Thoracic aorta (tissue), 2 donors: ENCODE results near the gene PDGFD. TPM values are rescaled to one million over a fixed set of nuclear protein-coding genes. Genes with fewer than 3 reads are reported as not detected.
A peak's percentile ranks its signal among the peaks of the same experiment; 100 is the strongest.

ENCODE experiments used
- ATAC-seq: fragments of 150-250 bp; one replicate; pipeline ENCODE4 v1.8.0; 2017; ENCODE audit warnings: low read depth; ENCODE audit not compliant: insufficient number of reproducible peaks, low FRiP score
- DNase-seq: peaks from one replicate; pipeline ENCODE4 v3.0.0-alpha.2; 2020; ENCODE audit warnings: low spot score
- H3K27ac ChIP-seq, 2 donors: fragments of 200-600 bp; sonication (generic); 1 replicate in 1 of 2; 2 replicates in 1 of 2; pipeline ENCODE4 v1.5.1; 2016; ENCODE audit warnings: mild to moderate bottlenecking in 2 of 2, moderate library complexity in 2 of 2
- H3K27me3 ChIP-seq: fragments of 200-600 bp; sonication (generic); replicated peaks from 2 replicates; pipeline ENCODE4 v1.6.0; 2016; ENCODE audit warnings: mild to moderate bottlenecking; ENCODE audit not compliant: insufficient read depth
- H3K36me3 ChIP-seq: fragments of 200-600 bp; sonication (generic); one replicate; pipeline ENCODE4 v1.5.1; 2016
- H3K4me1 ChIP-seq, 2 donors: fragments of 200-600 bp; sonication (generic); 1 replicate in 1 of 2; 2 replicates in 1 of 2; pipeline versions ENCODE4 v1.5.1 to v1.6.0; 2016; ENCODE audit warnings: low read depth in 2 of 2, mild to moderate bottlenecking in 1 of 2; ENCODE audit not compliant: control insufficient read depth in 1 of 2
- H3K4me3 ChIP-seq: fragments of 200-600 bp; sonication (generic); 2 replicates; pipeline ENCODE4 v1.5.1; 2016; ENCODE audit warnings: mild to moderate bottlenecking
- H3K9me3 ChIP-seq: fragments of 200-600 bp; sonication (generic); 2 replicates; pipeline ENCODE4 v1.5.1; 2016
- total RNA-seq, 2 donors: library from RNA; depleted of rRNA; stranded (reverse); fragments of >200 nt; gene quantifications; one replicate each; pipeline versions ENCODE4 v1.1.0 to v1.2.3, GENCODE V29; 2016
- TF ChIP-seq, protein P1 (sequence below): fragments of 200-600 bp; sonication (generic); IDR thresholded peaks from one replicate; pipeline ENCODE4 v1.5.1; 2019; ENCODE audit warnings: antibody characterized with exemption

Gene PDGFD
- total RNA-seq, 2 donors from 2014 or later = 135 to 152 TPM

DNA sequence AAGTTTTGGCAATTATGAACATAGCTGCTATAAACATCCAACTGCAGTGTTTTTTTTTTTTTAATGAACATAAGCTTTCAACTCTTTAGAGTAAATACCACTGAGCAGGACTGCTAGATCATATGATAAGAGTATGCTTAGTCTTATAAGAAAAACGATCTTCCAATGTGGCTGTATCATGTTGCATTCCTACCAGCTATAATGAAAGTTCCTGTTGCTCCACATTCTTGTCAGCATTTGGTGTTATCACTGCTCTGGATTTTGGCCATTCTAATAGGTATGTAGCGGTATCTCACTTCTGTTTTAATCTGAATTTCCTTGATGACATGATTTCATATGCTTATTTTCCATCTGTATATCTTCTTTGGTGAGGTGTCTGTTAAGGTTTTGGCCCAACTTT lies 50.4 kb downstream of the PDGFD start:
- no peaks in the 10 kb centered on the region for H3K9me3 ChIP-seq
- ATAC-seq = no peak

DNA sequence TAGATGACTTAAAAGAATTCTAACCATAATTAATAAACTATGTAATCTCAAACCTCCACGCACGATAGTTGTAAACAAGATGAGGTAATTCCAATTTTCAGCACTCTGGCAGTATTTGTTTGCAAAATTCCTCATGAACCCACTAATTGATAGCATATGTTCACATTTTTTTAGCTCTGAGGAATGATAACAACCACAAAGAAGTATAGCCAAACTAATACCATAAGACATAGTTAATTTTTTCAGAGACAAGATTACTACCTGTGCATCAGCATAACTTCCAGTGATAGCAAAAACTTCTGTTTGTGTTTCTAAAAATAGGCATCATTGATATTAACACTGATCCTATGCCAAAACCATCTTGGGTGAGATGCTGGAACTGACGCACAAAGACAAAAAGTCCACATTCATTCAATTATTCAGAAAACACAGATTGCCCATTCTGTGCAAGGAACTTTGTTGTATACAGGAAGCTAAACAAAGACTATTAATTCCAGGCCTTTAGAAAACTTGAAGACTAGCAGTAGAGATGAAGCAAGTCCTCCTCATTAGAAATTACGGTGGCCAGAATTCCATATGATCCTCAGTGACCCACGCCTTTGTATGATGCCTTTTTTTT lies 57.7 kb downstream of the PDGFD start:
- peaks cover 8 to 41% of the 10 kb centered on the region in 2 donors for H3K4me1 ChIP-seq
- DNase-seq (no peak), ATAC-seq (no peak)
- H3K27me3 ChIP-seq = no peaks in the 10 kb centered on the region
- TF ChIP-seq, protein P1, sequence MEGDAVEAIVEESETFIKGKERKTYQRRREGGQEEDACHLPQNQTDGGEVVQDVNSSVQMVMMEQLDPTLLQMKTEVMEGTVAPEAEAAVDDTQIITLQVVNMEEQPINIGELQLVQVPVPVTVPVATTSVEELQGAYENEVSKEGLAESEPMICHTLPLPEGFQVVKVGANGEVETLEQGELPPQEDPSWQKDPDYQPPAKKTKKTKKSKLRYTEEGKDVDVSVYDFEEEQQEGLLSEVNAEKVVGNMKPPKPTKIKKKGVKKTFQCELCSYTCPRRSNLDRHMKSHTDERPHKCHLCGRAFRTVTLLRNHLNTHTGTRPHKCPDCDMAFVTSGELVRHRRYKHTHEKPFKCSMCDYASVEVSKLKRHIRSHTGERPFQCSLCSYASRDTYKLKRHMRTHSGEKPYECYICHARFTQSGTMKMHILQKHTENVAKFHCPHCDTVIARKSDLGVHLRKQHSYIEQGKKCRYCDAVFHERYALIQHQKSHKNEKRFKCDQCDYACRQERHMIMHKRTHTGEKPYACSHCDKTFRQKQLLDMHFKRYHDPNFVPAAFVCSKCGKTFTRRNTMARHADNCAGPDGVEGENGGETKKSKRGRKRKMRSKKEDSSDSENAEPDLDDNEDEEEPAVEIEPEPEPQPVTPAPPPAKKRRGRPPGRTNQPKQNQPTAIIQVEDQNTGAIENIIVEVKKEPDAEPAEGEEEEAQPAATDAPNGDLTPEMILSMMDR = no peak
- H3K27ac ChIP-seq = no peak overlapping the region
- no peak overlapping the region for H3K4me3 ChIP-seq
- H3K9me3 ChIP-seq = no peaks in the 10 kb centered on the region
- H3K36me3 ChIP-seq = no peaks in the 10 kb centered on the region

More for the DNA sequence above, 50.4 kb downstream of the PDGFD start:
- no peaks in the 10 kb centered on the region for H3K27me3 ChIP-seq
- no peak for DNase-seq
- H3K4me3 ChIP-seq = no peak overlapping the region
- H3K4me1 ChIP-seq = peaks cover 8 to 15% of the 10 kb centered on the region in 2 donors
- no peak overlapping the region for H3K27ac ChIP-seq
- H3K36me3 ChIP-seq = no peaks in the 10 kb centered on the region
- TF ChIP-seq, protein P1 = no peak

DNA sequence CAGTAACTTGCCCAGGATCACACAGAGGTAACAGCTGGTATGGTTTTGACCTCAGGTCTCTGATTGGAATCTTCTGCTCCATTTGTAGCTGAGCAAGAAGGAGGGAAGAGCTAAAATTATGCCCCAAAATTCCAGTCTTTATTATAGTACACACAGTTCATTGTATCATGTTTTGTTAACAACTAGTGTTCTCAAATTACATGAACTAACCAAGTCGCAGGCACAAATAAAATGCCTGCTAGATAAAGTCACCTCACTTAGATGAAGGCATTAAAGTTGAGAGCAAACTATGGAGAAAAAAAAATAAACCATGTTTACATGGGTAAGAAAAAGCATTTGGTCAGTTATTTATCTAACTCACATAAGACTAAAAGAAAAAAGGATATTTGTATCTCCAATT lies 58.8 kb downstream of the PDGFD start:
- no peak for ATAC-seq
- Histone ChIP-seq H3K9me3 (no peaks in the 10 kb centered on the region), H3K27me3 (no peaks in the 10 kb centered on the region), H3K36me3 (no peaks in the 10 kb centered on the region), H3K27ac (peak overlapping the region in 1 of 2 donors; percentile 24), H3K4me3 (peak overlapping the region; percentile 1), H3K4me1 (peaks cover 5 to 36% of the 10 kb centered on the region in 2 donors)
- DNase-seq = no peak
- TF ChIP-seq, protein P1 = no peak

DNA sequence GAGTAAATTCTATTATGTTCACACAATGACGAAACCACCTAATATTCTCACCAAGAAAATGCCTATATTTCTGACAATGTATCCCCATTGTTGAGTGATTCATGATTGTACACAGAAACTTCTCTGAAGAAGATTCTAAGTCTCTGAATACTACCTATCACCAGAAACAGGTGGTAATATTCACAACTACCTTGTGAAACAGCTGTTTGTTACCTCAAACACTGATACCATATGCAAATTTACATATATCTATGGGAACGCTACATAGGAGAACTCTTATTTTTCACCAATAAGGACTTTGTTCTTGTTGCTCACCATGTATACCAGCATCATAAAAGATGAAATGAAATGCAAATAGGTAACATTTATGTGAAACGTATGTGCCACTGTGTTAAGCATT lies 59.3 kb downstream of the PDGFD start:
- Histone ChIP-seq H3K27ac (peak overlapping the region in 1 of 2 donors; percentile 24), H3K27me3 (no peaks in the 10 kb centered on the region), H3K4me3 (peak overlapping the region; percentile 1), H3K9me3 (no peaks in the 10 kb centered on the region), H3K4me1 (peaks cover 2 to 32% of the 10 kb centered on the region in 2 donors), H3K36me3 (no peaks in the 10 kb centered on the region)
- TF ChIP-seq, protein P1 = no peak
- DNase-seq (no peak), ATAC-seq (no peak)

DNA sequence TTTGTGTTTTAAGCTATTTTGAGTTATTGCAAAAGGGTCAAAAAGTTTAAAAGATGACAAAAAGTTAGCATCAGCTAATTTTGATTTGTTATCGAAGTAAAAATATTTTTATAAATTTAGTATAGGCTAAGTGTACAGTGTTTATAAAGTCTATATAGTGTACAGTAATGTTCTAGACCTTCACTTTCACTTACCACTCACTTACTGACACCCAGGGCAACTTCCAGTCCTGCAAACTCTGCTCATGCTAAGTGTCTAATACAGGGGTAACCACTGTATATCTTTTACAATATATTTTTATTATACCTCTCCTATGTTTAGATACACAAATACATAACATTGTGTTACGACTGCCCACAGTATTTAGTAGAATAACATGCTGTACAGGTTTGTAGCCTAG lies 59.7 kb downstream of the PDGFD start:
- Histone ChIP-seq H3K27me3 (no peaks in the 10 kb centered on the region), H3K36me3 (no peaks in the 10 kb centered on the region), H3K4me3 (no peak overlapping the region), H3K4me1 (peaks cover 0 to 27% of the 10 kb centered on the region in 2 donors), H3K27ac (no peak overlapping the region), H3K9me3 (no peaks in the 10 kb centered on the region)
- ATAC-seq (no peak), DNase-seq (no peak)
- TF ChIP-seq, protein P1 = no peak
